Measurements from ENCODE around the gene NHLH1.

- TF ChIP-seq ZNF276 (CRISPR knock-in tag; IDR thresholded peaks at IDR 0.05; ENCODE audit: low read depth) (no peak), TCF7 (IDR thresholded peaks at IDR 0.05; ENCODE audit: low read depth) (no peak), ZNF274 (CRISPR knock-in tag; IDR thresholded peaks at IDR 0.05) (no peak), ZSCAN31 (CRISPR knock-in tag; IDR thresholded peaks at IDR 0.05; ENCODE audit: low read depth) (no peak), ZNF33A (CRISPR knock-in tag; IDR thresholded peaks at IDR 0.05; ENCODE audit: borderline replicate concordance) (no peak)
Observed at GRCh38 chr1:160371346-160371631, 4.4 kb downstream of the NHLH1 start.
